ENCODE measurements around the gene MAP3K3.
A peak's percentile ranks its signal among the peaks of the same experiment; 100 is the strongest.
"Not testable (repeated sequence)": the region's sequence is repeated elsewhere in the genome, so short reads cannot be mapped to it uniquely, and the experiment has no call there.

The MAP3K3 gene

DNA sequence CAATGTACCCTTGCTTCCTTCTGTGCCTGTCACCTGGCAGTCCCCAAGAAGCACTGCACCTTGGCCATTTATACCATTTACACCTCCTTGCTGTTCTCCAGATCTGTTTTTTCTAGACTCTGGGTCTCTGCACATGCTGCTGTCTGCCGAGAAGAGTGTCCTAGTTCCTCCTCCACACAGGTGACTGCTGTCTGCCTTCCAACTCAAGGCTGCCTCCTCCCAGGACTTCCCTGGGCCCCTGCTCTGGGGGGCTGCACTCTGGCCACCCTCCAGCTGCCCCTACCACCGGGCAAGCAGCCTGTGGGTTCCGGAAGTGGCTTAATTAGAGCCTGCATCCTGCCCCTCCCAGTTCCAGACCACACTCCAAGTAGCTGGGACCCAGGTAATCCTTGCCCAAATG, 83.4 kb downstream of the MAP3K3 start:
- DNase-seq (ENCODE audit: low read depth in 2 of 2): no peak

DNA sequence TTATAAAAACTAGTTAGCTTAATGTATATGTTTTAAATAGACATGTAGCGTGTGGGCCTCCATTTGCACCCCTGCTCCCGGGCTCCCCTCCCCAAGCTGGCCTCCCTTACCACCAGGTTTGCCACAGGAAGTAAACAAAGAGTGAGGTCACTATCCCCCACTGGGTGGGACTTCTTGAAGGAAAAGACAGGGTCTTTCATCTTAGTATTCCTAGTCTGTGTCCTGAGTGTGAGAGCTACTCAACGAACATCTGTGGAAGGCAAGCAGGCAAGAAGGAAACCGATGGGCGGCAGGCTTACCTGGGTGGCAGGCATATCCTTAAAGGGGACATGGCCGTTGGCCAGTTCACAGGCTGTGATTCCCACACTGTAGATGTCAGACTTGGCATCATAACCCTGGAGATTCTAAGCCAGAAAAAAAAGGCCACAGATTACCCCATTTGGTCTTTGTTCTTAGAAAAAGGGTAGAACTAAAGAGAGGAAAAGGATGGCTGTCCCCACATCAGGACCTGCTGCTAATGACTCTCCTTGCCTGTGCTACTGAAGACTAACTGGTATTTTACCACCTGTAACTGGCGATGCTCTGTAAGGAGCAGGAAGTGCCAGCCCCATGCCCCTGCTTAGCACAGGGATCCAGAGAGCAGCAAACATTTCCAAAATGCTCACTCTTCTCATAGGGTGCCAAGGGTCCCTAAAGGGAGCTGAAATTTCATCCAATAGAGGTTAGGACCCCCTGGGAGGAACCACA, 84.3 kb downstream of the MAP3K3 start:
- DNase-seq (ENCODE audit: low read depth in 2 of 2): no peak

DNA sequence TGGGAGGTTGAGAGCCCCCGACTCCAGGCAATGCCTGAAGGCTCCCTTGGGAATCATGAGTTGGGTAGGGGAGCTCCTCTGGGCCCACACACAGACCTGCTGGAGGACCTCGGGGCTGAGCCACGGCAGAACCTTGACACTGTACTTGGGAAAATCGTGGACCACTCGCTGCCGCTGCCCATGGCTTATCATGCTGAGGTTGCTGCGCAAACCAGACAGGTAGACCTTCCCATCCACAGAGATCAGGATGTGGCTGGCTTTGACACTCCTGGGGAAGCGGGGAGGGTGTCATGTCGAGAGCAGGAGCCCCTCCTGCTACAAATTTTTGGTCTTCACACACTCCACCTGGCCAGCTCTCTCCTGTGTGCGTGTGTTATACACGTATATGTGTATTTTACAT, 84.9 kb downstream of the MAP3K3 start:
- no peak for DNase-seq (ENCODE audit: low read depth in 2 of 2)

DNA sequence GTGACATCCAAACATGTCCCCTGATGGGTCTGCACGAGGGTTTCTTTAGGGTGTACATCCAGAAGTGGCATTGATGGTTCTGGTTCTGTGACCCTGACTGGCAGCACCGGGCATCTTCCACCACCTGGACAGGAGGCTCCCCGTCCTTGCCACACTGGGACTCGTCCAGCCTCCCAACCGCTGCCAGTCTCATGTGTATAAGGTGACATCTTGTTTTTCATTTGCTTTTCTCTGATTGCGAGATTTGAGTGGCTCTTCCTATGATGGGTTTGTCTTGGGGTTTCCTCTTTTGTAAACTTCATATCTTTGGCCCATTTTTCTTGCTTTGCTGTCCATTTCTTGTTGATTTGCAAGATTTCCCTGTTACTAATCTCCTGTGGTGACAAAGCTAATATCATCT, 86.9 kb downstream of the MAP3K3 start:
- no peak for DNase-seq (ENCODE audit: low read depth in 2 of 2)

DNA sequence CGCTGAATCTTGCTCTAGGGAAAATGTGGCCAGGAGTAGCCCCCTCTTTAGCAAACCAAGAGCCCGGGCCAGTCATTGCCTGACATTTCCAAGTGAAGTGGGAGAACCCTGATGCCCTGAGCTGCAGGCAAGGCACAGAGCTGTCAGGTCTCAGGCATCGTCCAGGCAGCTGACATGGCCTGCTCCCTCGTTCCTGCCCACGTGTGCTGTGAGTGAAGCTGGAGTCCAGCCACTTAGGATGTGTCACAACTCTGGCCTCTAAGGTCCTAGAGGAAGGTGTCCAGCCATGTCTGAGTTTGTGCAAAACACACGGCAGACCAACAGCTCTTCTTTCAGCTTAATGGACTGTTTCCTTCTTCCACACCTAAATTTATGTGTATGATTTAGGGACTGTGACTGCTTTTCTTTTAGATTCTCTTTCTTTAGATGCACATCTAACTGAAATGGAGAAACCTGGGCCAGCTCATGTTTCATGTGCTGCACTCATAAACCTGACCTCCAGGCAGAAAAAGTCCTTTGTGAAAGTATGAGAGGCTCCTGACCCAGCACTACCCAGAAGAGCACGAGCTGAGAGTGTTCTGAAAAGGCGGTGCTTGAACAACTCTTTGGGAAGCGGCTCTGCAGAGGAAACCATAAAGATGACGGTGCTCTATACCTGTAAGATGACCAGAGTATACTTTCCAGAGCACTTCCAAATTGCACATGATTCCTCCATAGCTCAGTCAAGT, 92.5 kb downstream of the MAP3K3 start:
- DNase-seq (ENCODE audit: low read depth in 2 of 2): no peak

DNA sequence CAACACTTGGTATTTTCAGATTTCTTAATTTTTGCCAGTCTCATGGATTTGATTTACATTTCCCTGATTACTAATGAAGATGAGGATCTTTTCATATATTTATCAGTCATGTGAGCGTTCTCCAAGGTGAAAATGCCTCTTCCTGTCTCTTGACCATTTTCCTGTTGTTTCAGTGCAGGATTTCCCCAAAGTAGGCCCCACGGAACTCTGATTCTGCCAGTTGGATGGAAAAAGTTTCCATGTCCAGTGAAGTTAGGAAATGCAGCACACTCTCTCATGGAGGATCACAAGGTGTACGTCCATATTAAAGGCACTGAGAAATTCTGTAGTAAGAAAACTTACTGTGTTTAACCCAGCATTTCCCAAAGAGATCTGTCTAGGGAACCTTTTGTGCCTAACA, 94.2 kb downstream of the MAP3K3 start:
- DNase-seq (ENCODE audit: low read depth in 2 of 2): no peak

DNA sequence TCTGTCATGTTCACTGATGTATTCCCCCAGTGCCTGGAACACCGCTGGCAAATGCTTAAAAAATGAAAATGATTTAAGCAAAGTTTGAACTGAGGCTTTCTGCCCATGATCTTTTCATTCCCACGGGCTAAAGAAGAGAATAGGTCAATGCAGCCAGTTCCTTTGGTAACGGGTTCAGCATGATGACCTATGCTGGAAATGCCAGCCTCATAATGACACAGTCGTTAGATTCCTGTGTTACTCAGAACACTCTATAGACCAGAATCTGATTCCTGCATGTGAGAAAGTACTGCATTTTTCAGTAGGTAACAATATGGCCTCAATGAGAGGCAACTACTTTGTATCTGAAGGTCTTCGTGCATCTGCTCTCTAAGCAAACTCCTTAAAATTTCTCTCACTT, 96.8 kb downstream of the MAP3K3 start:
- no peak for DNase-seq (ENCODE audit: low read depth in 2 of 2)

DNA sequence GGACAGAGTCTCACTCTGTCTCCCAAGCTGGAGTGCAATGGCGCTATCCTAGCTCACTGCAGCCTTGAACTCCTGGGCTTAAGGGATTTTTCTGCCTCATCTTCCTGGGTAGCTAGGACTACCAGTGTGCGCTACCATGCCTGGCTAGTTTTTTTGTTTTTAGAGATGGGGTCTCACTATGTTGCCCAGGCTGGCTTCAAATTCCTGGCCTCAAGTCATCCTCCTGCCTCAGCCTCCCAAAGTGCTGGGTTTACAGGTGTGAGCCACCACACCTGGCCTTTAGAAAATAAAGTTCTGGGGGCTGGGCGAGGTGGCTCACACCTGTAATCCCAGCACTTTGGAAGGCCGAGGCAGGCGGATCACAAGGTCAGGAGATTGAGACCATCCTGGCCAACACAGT, 98.0 kb downstream of the MAP3K3 start:
- DNase-seq (ENCODE audit: low read depth in 2 of 2): not testable (repeated sequence)

DNA sequence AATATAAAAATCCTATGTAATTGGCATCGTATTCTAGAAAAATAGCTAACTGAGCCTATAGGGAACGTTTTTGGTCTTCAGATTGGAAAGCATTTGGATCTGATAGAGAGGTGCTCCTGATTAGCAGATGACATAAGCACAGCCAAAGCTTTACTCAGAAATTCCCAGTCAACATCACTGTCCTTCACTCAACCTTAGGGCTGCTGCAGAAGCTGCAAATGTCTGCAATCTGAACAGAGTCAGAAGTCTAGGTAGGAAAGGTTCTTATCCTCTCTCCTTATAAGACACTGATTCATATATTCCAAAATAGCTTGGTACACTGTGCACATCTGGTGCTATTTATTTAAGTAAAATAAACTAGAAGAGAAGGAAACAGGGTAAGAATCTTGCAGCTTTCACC, 100.2 kb downstream of the MAP3K3 start:
- DNase-seq (ENCODE audit: low read depth in 2 of 2): no peak

DNA sequence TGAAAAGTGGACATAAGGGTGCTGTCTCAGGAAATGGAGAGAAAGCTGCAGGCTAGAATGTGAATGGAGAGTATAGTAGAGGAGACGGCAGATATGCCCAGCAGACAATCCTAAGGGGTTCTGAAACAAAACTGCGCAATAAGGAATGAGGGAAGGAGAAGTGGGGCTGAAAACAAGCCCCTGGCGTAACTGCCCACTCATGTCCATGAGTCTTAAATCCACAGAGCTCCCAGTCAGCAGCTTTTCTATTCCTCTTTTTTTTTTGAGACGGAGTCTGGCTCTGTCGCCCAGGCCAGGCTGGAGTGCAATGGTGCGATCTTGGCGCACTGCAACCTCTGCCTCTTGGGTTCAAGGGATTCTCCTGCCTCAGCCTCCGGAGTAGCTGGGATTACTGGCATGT, 113.5 kb downstream of the MAP3K3 start:
- no peak for DNase-seq (ENCODE audit: low read depth in 2 of 2)

DNA sequence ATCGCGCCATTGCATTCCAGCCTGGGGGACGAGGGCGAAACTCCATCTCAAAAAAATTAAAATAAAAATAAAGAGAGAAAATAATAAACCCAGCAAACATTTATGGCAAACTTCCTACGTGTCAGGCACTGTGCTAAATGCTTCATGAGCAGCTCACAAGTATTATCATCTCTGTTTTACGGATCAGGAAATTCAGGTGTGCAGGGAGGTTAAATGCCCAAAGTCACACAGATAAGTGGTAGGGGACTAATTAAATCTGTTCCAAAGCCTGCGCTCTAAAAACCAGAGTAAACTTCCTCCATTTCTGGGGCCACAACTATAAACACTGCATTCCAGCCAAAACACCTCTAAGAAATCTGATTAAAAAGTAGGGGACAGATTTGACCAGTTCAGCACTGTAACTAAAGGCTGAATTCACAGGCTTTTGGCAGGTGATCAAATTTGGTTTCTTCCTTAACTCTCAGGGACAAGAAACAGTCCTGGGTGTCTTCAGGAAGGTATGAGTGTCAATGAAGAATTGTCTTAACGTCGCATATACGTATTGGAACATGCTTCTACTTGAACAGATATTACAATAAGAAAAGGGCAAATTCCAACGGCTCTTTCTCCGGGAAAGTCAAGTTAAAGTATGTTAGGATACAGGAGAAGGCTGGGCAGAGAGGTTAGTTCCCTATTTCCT, 118.4 kb downstream of the MAP3K3 start:
- no peak for DNase-seq (ENCODE audit: low read depth in 2 of 2)

DNA sequence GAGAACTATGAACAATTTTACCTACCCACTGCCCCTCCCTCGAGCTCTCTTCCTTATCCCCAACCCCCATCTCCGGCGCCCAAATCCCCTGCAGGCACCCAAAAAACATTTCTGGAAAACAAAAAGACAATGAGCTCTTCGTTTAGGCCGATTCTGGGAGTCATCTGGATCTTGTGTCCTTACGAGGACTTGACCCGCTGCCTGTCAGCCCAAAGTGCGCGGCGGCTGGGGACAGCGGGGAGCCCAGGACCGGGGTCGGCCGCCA, 118.9 kb downstream of the MAP3K3 start:
- no peak for DNase-seq (ENCODE audit: low read depth in 2 of 2)

DNA sequence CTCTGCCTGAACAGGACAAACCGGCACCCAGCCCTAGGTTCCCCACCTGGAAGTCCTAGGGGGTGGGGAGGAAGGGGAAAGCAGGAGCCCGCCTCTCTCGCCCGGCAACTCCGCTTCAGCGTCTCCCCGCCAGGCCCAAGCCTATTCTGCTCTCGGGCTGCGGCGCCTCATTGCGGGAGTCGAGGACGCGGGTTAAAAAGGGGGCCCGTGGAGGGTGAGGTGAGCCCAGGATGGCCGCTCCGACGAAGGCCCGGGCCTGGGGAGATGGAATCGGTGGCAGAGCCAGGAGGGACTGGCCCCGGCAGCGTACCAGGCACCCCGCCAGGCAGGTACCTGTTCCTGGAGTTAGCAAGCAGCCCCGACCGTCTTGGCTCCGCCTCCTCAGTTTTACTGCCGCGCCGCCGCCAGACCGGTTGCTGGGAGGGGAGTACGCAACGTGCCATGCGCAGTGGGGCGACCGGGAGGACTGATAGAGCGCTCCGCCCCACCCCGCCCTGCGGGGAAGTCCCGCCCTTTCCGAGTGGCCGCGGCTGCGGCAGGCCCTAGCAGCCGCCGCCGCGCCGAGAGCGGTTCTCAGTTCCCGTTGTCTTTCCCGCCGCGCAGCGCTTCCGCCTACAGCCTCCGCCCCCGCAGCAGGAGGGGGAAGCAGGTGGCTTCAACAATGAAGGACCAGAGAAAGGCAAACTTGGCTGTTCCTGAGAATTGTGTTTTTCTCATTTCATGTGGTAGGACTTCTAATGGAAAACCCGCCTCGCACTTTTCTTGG, 119.4 kb downstream of the MAP3K3 start, which contains the start of gene STRADA:
Gene STRADA, minus strand, starts transcription at position 392 of the 766 bp plus-strand sequence. CDS start 13,430 bp downstream, outside the sequence.
- DNase-seq (ENCODE audit: low read depth in 2 of 2): peak; percentile 83 to 87
